HG03342 (cell line): ENCODE results near the gene NFIX.

Experiments
- ATAC-seq: cut with Tn5 transposase; IDR thresholded peaks from one replicate; pipeline ENCODE4 v1.9.1; 2021; ENCODE audit warnings: mild to moderate bottlenecking, moderate library complexity; ENCODE audit not compliant: unreplicated experiment

NFIX gene

GRCh38 chr19:13018035-13018914 is 23.0 kb downstream of the NFIX start:
- ATAC-seq = no peak

GRCh38 chr19:13019332-13019731 is 24.1 kb downstream of the NFIX start:
- ATAC-seq = no peak

- no peak for ATAC-seq
Measured at GRCh38 chr19:13020002-13020414, 24.7 kb downstream of the NFIX start.

- no peak for ATAC-seq
Measured at GRCh38 chr19:13022111-13022858, 27.0 kb downstream of the NFIX start.

- ATAC-seq = no peak
Measured at GRCh38 chr19:13022859-13023636, 27.8 kb downstream of the NFIX start.

GRCh38 chr19:13023656-13024055 is 28.4 kb downstream of the NFIX start:
- ATAC-seq = no peak

- ATAC-seq = no peak
Measured at GRCh38 chr19:13024126-13024950, 29.1 kb downstream of the NFIX start.

GRCh38 chr19:13024951-13025697 is 29.8 kb downstream of the NFIX start:
- no peak for ATAC-seq

GRCh38 chr19:13025819-13026456 is 30.7 kb downstream of the NFIX start:
- no peak for ATAC-seq

- ATAC-seq = no peak
Measured at GRCh38 chr19:13026462-13027370, 31.4 kb downstream of the NFIX start.

GRCh38 chr19:13027557-13027956 is 32.3 kb downstream of the NFIX start:
- ATAC-seq = no peak

GRCh38 chr19:13028027-13028426 is 32.8 kb downstream of the NFIX start:
- ATAC-seq = no peak

- ATAC-seq = no peak
Measured at GRCh38 chr19:13029301-13029880, 34.1 kb downstream of the NFIX start.

GRCh38 chr19:13029893-13030292 is 34.6 kb downstream of the NFIX start:
- ATAC-seq = no peak

- no peak for ATAC-seq
Measured at GRCh38 chr19:13031917-13032623, 36.8 kb downstream of the NFIX start.

- no peak for ATAC-seq
Measured at GRCh38 chr19:13032837-13033236, 37.6 kb downstream of the NFIX start.

- no peak for ATAC-seq
Measured at GRCh38 chr19:13033244-13033643, 38.0 kb downstream of the NFIX start.
